IMR-90 (cell line): ENCODE data around the gene PNPLA1. TPM values are rescaled to one million over a fixed set of nuclear protein-coding genes. Genes with fewer than 3 reads are reported as not detected.

Experiments used
- ATAC-seq: fragments of 200-7000 bp; cut with Tn5 transposase; 2 replicates; pipeline ENCODE4 v1.9.1; 2020; ENCODE audit warnings: low read depth, mild to moderate bottlenecking, moderate library complexity
- BruUV-seq: library from RNA; stranded (reverse); fragments of 400-500 nt; replicated peaks from 2 replicates; lab custom pipeline; 2021; lab: Mats Ljungman, UMichigan
- CTCF ChIA-PET: fragments of 300-600 bp; formaldehyde crosslinking; extraction: SDS; loops from one replicate; lab custom pipeline; 2021; ENCODE audit warnings: antibody characterized with exemption; lab: Yijun Ruan, JAX
- POLR2A ChIA-PET: fragments of 300-600 bp; sonication (Branson Sonifier 250); formaldehyde crosslinking; loops from one replicate; lab custom pipeline; 2022; ENCODE audit warnings: antibody characterized with exemption; ENCODE audit not compliant: unreplicated experiment; lab: Charles Lee
- DNase-seq: peaks from one replicate; pipeline ENCODE4 v3.0.0; 2013
- H2AFZ ChIP-seq: replicated peaks from 2 replicates; pipeline ENCODE3; 2013; ENCODE audit warnings: low read length, mild to moderate bottlenecking; ENCODE audit not compliant: poor library complexity
- H2AK5ac ChIP-seq: 2 replicates; pipeline ENCODE4 v1.6.1; 2013; ENCODE audit warnings: low read depth, low read length, inconsistent platforms
- H2AK9ac ChIP-seq: replicated peaks from 2 replicates; pipeline ENCODE3; 2013; ENCODE audit warnings: mild to moderate bottlenecking, low read depth, low read length, moderate library complexity; ENCODE audit not compliant: poor library complexity
- H2BK120ac ChIP-seq: 2 replicates; pipeline ENCODE4 v1.6.1; 2013; ENCODE audit warnings: low read depth, low read length, inconsistent platforms
- H2BK15ac ChIP-seq: 3 replicates; pipeline ENCODE4 v1.6.1; 2013; ENCODE audit warnings: low read depth, low read length, inconsistent platforms
- H2BK20ac ChIP-seq: 2 replicates; pipeline ENCODE4 v1.6.1; 2013; ENCODE audit warnings: low read depth, mild to moderate bottlenecking, inconsistent platforms, low read length, moderate library complexity
- H2BK5ac ChIP-seq: 2 replicates; pipeline ENCODE4 v1.6.1; 2013; ENCODE audit warnings: mild to moderate bottlenecking, low read depth, low read length, inconsistent platforms; ENCODE audit not compliant: poor library complexity, severe bottlenecking
- H3K14ac ChIP-seq: replicated peaks from 2 replicates; pipeline ENCODE4 v1.6.1; 2013; ENCODE audit warnings: low read depth, low read length, inconsistent platforms
- H3K18ac ChIP-seq: 2 replicates; pipeline ENCODE4 v1.6.1; 2013; ENCODE audit warnings: low read depth, low read length, control low read depth
- H3K23ac ChIP-seq: 2 replicates; pipeline ENCODE4 v1.6.1; 2013; ENCODE audit warnings: low read depth, low read length, inconsistent platforms
- H3K27ac ChIP-seq: 2 replicates; pipeline ENCODE4 v1.5.1; 2013; ENCODE audit warnings: mild to moderate bottlenecking, control low read depth, low read length; ENCODE audit not compliant: insufficient read depth
- H3K27me3 ChIP-seq: 2 replicates; pipeline ENCODE4 v1.6.1; 2013; ENCODE audit warnings: low read length; ENCODE audit not compliant: control insufficient read depth, insufficient read depth
- H3K36me3 ChIP-seq: 2 replicates; pipeline ENCODE4 v1.6.1; 2013; ENCODE audit warnings: low read length, mixed read lengths; ENCODE audit not compliant: control insufficient read depth, insufficient read depth
- H3K4ac ChIP-seq: 2 replicates; pipeline ENCODE4 v1.6.1; 2013; ENCODE audit warnings: low read depth, low read length, inconsistent platforms
- H3K4me1 ChIP-seq: 2 replicates; pipeline ENCODE4 v1.6.1; 2013; ENCODE audit warnings: low read length, mixed read lengths; ENCODE audit not compliant: control insufficient read depth, insufficient read depth
- H3K4me2 ChIP-seq: 2 replicates; pipeline ENCODE4 v1.6.1; 2013; ENCODE audit warnings: low read depth, mild to moderate bottlenecking, control low read depth, low read length, moderate library complexity
- H3K4me3 ChIP-seq: 2 replicates; pipeline ENCODE4 v1.5.1; 2013; ENCODE audit warnings: low read depth, mild to moderate bottlenecking, control low read depth, low read length, moderate library complexity; ENCODE audit not compliant: insufficient read depth
- H3K56ac ChIP-seq: 2 replicates; pipeline ENCODE4 v1.6.1; 2013; ENCODE audit warnings: low read length, inconsistent platforms; ENCODE audit not compliant: insufficient read depth; ENCODE audit errors: extremely low read depth
- H3K79me1 ChIP-seq, 2 experiments: 2 replicates each; pipeline ENCODE4 v1.6.1; 2013; ENCODE audit warnings: low read length in 2 of 2, inconsistent platforms in 1 of 2, low read depth in 1 of 2
- H3K9ac ChIP-seq: 2 replicates; pipeline ENCODE4 v1.6.1; 2013; ENCODE audit warnings: low read depth, low read length, control low read depth
- H3K9me1 ChIP-seq: 2 replicates; pipeline ENCODE4 v1.6.1; 2013; ENCODE audit warnings: low read length, inconsistent platforms; ENCODE audit not compliant: insufficient read depth
- H3K9me3 ChIP-seq: 2 replicates; pipeline ENCODE4 v1.6.1; 2013; ENCODE audit warnings: low read length; ENCODE audit not compliant: control insufficient read depth, insufficient read depth
- H4K20me1 ChIP-seq: 2 replicates; pipeline ENCODE4 v1.6.1; 2013; ENCODE audit warnings: low read length, inconsistent platforms; ENCODE audit not compliant: insufficient read depth
- H4K5ac ChIP-seq: 2 replicates; pipeline ENCODE4 v1.6.1; 2013; ENCODE audit warnings: mild to moderate bottlenecking, low read depth, low read length, control low read depth
- H4K8ac ChIP-seq, 2 experiments: 2 replicates each; pipeline ENCODE4 v1.6.1; 2013; ENCODE audit warnings: low read depth in 2 of 2, low read length in 2 of 2, control low read depth in 1 of 2, inconsistent platforms in 1 of 2
- H4K91ac ChIP-seq: 2 replicates; pipeline ENCODE4 v1.6.1; 2013; ENCODE audit warnings: low read depth, low read length, inconsistent platforms; ENCODE audit not compliant: insufficient read depth
- CEBPB ChIP-seq: IDR thresholded peaks from 2 replicates; pipeline ENCODE4 v1.6.1; 2012; ENCODE audit warnings: low read depth, low read length, improper control_type of control experiment
- NFE2L2 ChIP-seq: fragments of 150-350 bp; IDR thresholded peaks from 2 replicates; pipeline ENCODE4 v1.6.1; 2016; ENCODE audit warnings: low read depth, mild to moderate bottlenecking, low read length
- POLR2A ChIP-seq: IDR thresholded peaks from 2 replicates; pipeline ENCODE4 v1.6.1; 2012; ENCODE audit warnings: mild to moderate bottlenecking, low read depth, low read length
- WGBS, 2 experiments: methylation state at CpG; one replicate each; pipeline versions ENCODE4 v1.1.5 to v1.1.7; 2013; ENCODE audit warnings: missing lambda C conversion rate in 2 of 2; ENCODE audit not compliant: insufficient read length in 1 of 2; ENCODE audit errors: extremely low coverage in 2 of 2; 5-methylcytosine and 5-hydroxymethylcytosine counted together
- dilution Hi-C: fragments of 300-500 bp; cut with HindIII; formaldehyde crosslinking; loops from one replicate; pipeline ENCODE4 v1.14.3; 2018; ENCODE audit warnings: low sequenced_read_pairs; ENCODE audit not compliant: unreplicated experiment
- in situ Hi-C: fragments of 300-500 bp; cut with MboI; formaldehyde crosslinking; loops from 3 replicates; pipeline ENCODE4 v1.14.3; 2019; ENCODE audit warnings: low sequenced_read_pairs, inconsistent platforms, mixed read lengths
- intact Hi-C: fragments of 100-400 bp; cut with micrococcal nuclease; formaldehyde crosslinking; loops from 2 replicates; pipeline ENCODE4 v1.10.0; 2022
- polyA plus RNA-seq, 3 experiments: library from polyadenylated mRNA; depleted of rRNA; stranded (reverse); fragments of >200 nt; gene quantifications; 2 replicates each; pipeline ENCODE4 v1.2.3, GENCODE V29; 2012; ENCODE audit warnings: low replicate concordance in 1 of 3
- total RNA-seq: library from RNA; depleted of rRNA; stranded (reverse); fragments of >200 nt; gene quantifications from 2 replicates; pipeline ENCODE4 v1.2.3, GENCODE V29; 2012

The PNPLA1 gene
- total and polyA plus RNA-seq, 2 of the 4 experiments (the other 2 are of a cell fraction), result not detected

- Histone ChIP-seq H3K79me1 (no peaks in the 10 kb centered on the region), H2AFZ (no peak overlapping the region), H2BK5ac (no peak overlapping the region), H2BK120ac (peak overlapping the region; percentile 66; the same call in 1 of the 2 replicates), H2AK9ac (no peak overlapping the region), H3K56ac (no peak overlapping the region), H3K9me3 (no peaks in the 10 kb centered on the region), H2BK15ac (no peak overlapping the region), H4K91ac (peak overlapping the region; percentile 18; the same call in 1 of the 2 replicates), H3K23ac (no peak overlapping the region), H3K27me3 (no peaks in the 10 kb centered on the region), H3K4me3 (no peak overlapping the region), H3K18ac (no peak overlapping the region), H3K14ac (0 out of 2 replicates have a peak overlapping the region, but pooled peaks have one; percentile 34), H3K4me2 (no peak overlapping the region), H2BK20ac (no peak overlapping the region), H3K9ac (no peak overlapping the region), H4K5ac (no peak overlapping the region), H4K8ac (no peak overlapping the region), H3K9me1 (peaks cover 16% of the 10 kb centered on the region), H3K4me1 (peaks cover 14% of the 10 kb centered on the region), H4K20me1 (no peaks in the 10 kb centered on the region), H3K4ac (no peak overlapping the region), H3K36me3 (no peaks in the 10 kb centered on the region), H2AK5ac (peak overlapping the region; percentile 62; the same call in 1 of the 2 replicates), H3K27ac (no peak overlapping the region)
- DNase-seq (peak; percentile 31), ATAC-seq (no peak)
- BruUV-seq, result no TSS peak
- 83% methylated on average over 10 of the region's 22 CpGs; no CpG with 5 or more reads in 1 of the 2 experiments for WGBS, 2 experiments
- intact Hi-C loops, result no loop called here
- POLR2A ChIA-PET, result no interaction called here
- TF ChIP-seq CEBPB (peak; percentile 56; the same call in 1 of the 2 replicates), POLR2A (no peak), NFE2L2 (no peak)
- CTCF ChIA-PET, result no interaction called here
- in situ Hi-C loops, result no loop called here
- dilution Hi-C loops, result no loop called here
These were observed 23.2 kb upstream of the PNPLA1 start for GRCh38 chr6:36246506-36247268.
